Measurements from ENCODE around the gene CDH15.
"Not testable (repeated sequence)": the region's sequence is repeated elsewhere in the genome, so short reads cannot be mapped to it uniquely, and the experiment has no call there.

CDH15 gene

DNA sequence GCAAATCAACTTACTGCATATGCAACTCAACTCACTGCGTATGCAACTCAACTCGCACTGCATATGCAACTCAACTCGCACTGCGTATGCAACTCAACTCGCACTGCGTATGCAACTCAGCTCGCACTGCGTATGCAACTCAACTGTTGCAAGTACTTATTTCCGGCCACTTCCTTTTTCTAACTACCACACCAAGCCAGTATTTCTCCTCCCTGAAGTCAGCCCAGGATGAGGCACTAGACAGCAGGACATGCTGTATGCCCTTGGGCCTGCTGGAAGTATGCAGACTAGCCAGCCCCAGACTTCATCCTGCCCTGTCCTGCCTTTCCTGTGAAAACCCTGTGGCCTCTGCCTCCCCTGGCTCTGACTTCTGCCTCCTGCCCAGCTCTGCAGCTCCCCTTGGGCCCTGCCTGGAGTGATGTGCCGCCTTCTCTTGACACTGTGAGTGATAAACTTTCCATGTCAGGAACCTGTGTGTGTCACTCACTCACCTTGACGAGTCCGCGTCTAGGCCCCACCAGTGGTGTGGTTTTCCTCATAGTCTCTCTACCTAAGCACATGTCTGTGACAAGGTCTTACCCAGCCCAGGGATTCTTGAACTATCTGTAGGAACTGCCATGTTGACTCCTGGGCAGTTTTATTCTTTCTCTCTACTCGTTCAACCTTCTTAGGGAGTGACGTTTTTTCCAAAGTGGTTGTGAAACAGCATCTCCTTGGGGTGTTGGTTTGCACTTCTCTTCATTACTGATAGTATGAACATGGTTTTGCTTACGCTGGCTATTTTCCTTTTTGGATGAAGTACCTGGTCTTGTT, 62.3 kb downstream of the CDH15 start:
- no peak for DNase-seq (ENCODE audit: low spot score)

GRCh38 chr16:89237733-89238132, 66.2 kb downstream of the CDH15 start:
- peak; percentile 51 for DNase-seq (ENCODE audit: low spot score)

DNA sequence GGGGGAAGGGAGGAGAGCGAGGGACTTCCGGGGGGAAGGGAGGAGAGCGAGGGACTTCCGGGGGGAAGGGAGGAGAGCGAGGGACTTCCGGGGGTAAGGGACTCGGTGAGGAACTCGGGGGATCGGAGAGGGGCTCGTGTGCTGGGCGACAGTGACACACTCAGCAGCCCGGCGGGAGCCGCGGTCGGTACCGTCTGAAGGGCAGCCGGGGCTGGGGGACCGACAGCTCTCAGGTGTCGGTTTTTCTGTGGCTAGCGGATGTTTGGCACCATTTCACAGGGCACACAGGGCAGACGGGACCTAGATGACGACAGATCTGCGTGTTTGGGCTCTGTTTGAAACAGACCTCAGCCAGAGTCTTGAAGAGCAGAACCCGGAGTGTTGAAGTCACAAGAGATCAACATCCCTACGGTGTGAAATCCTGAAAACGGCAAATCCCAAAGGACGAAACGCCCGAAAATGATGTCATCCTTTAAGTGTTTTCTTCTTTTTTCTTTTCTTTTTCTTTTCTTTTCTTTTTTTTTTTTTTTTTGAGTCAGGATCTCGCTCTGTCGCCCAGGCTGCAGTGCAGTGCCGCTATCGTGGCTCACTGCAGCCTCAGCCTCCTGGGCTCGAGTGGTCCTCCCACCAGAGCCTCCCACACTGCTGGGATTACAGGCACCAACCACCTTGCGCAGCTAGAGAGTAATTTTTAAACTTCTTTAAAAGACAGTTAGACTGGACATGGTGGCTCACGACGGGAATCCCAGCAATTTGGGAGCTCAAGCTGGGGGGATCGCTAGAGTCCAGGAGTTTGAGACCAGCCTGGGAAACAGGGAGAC, 69.8 kb downstream of the CDH15 start:
- peak; percentile 81 for DNase-seq (ENCODE audit: low spot score)

DNA sequence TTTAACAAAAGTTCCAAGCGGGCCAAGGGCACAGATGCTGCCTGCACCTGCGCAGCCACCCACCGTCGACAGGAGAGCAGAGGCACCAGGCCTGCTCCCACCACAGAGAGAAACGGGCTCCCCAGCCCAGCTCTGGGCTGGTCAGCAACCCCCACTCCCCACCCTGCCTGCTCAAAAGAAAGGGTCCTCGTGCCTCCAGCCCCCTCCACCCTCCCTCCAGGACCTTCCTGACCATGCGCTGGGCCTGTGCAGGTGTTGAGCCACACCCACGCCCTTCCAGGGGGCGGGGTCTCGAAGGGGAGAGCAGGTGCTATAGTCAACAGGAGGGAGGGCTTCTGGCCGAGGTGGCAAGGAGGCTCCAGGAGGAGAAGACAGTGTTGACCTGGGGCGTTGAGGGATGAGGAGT, 71.2 kb downstream of the CDH15 start:
- no peak for DNase-seq (ENCODE audit: low spot score)

DNA sequence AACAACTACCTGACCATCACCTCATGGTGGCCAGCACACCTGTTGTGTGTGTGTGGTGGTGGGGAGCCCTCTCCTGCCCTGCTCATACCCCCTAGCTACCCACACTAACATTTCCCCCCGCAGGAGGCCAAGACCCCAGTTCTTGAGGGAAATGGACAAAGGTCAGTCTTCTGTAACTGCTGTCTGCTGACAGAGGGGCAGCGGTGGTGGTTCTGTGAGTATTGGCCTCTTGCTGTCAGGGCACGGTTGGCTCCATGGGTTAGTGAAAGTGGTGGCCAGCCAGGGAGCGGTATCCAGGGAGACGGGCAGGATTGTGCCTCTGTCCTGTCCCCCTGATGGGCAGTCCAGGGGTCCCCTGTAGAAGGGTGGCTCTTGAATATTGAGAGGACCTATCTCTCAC, 72.1 kb downstream of the CDH15 start:
- DNase-seq (ENCODE audit: low spot score), result no peak

GRCh38 chr16:89244264-89244663, 72.7 kb downstream of the CDH15 start:
- DNase-seq (ENCODE audit: low spot score), result not testable (repeated sequence)

DNA sequence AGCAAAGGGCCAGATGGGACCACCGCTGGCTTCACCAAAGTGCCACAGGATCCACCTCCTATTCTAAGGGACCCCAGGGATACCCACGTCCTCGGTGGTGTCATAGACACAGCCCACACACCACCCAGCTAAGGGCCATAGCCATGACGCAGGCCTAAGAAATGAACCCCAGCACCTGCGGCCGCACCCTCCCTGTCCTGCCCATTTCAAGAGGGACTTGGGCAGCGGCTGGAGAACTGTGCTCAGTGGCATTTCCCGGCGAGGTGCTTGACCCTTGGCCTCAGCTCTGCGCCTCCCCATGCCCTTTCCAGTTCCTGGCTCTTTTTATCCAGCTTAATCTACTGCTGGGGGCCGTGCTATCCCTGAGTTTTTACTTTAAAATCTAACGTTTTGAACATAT, 73.2 kb downstream of the CDH15 start:
- no peak for DNase-seq (ENCODE audit: low spot score)

Measured in RKO (cell line).